Fibroblast of skin of abdomen (primary cell): ENCODE data around the gene RNFT2.
A peak's percentile ranks its signal among the peaks of the same experiment; 100 is the strongest.
"Not testable (repeated sequence)": the region's sequence is repeated elsewhere in the genome, so short reads cannot be mapped to it uniquely, and the experiment has no call there.

ENCODE experiments used
- DNase-seq: peaks from one replicate; pipeline ENCODE4 v3.0.0-alpha.2; 2013

RNFT2 gene

GRCh38 chr12:116798719-116799118 is 60.6 kb downstream of the RNFT2 start:
- DNase-seq = no peak

- no peak for DNase-seq
Measured at GRCh38 chr12:116799955-116800354, 61.8 kb downstream of the RNFT2 start.

DNA sequence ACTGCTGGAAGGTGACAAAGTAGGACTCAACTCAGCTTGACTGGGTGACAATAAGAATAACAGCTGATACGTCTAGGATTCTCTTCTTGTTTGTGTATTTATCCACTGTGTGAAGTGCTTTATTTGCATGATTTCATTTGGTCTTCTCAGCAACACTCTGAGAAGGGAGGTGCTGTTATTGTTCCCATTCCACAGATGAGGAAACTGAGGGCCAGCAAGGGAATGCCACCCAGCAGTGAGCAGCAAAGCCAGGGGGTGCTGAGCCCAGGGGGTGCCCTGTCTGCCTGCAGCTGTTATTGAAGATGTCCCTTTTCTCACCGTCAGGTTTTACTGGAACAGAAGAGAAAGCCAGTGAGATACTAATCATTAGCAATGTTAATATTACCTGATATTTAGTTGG is 62.8 kb downstream of the RNFT2 start:
- no peak for DNase-seq

DNA sequence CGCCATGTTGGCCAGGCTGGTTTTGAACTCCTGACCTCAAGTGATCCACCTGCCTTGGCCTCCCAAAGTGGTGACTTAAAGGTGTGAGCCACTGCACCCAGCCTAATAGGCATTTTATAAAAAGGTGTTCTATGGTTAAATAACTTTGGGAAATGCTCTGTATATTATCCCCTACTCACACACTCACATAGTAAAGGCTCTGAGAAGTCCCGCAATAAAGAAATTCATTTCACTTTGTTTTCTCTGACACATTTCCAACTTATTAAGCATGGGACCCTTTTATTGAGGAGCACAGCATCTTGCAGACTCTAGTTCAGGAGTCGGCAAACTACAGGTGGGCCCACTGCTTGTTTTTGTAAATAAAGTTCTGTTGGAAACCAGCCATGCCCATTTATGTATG is 63.9 kb downstream of the RNFT2 start:
- no peak for DNase-seq

GRCh38 chr12:116803013-116803736 is 65.1 kb downstream of the RNFT2 start:
- no peak for DNase-seq

DNA sequence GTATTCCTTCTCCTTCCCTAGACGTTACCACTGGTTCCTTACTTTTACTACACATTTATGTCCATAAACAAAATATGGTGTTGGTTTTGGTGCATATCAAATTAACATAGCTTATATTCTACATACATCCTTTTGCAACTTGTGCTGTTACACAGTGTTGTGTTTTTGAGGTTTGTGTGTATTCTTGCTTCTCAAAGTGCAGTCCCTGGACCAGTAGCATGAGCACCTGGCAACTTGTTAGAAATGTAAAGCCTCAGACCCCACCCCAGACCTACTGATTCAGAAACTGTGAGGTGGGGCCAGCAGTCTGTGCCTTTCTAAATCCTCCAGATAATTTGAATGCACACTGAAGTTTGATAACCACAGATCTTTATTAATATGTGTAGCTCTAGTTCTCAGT is 65.9 kb downstream of the RNFT2 start:
- no peak for DNase-seq

GRCh38 chr12:116806845-116807440 is 68.8 kb downstream of the RNFT2 start:
- DNase-seq = no peak

- no peak for DNase-seq
Measured at GRCh38 chr12:116807546-116807945, 69.4 kb downstream of the RNFT2 start.

- DNase-seq = no peak
Measured at GRCh38 chr12:116808113-116809105, 70.3 kb downstream of the RNFT2 start.

GRCh38 chr12:116812238-116812637 is 74.1 kb downstream of the RNFT2 start:
- no peak for DNase-seq

GRCh38 chr12:116813271-116814041 is 75.3 kb downstream of the RNFT2 start:
- no peak for DNase-seq

DNA sequence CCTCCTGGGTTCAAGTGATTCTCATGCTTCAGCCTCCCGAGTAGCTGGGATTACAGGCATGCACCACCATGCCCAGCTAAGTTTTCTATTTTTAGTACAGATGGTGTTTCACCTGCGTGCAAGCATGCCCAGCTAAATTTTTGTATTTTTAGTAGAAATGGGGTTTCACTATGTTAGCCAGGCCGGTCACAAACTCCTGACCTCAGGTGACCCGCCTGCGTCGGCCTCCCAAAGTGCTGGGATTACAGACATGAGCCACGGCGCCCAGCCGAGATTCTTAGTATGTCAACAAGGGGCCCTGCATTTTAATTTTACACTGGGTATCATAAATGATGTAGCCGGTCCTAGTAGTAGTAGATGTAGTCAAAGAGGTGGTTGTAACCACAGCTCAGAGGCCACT is 76.7 kb downstream of the RNFT2 start:
- DNase-seq = not testable (repeated sequence)

- DNase-seq = peak; percentile 9
Measured at GRCh38 chr12:116818341-116818856, 80.3 kb downstream of the RNFT2 start.

- DNase-seq = peak; percentile 95
Measured at GRCh38 chr12:116818948-116819832, 81.1 kb downstream of the RNFT2 start.

DNA sequence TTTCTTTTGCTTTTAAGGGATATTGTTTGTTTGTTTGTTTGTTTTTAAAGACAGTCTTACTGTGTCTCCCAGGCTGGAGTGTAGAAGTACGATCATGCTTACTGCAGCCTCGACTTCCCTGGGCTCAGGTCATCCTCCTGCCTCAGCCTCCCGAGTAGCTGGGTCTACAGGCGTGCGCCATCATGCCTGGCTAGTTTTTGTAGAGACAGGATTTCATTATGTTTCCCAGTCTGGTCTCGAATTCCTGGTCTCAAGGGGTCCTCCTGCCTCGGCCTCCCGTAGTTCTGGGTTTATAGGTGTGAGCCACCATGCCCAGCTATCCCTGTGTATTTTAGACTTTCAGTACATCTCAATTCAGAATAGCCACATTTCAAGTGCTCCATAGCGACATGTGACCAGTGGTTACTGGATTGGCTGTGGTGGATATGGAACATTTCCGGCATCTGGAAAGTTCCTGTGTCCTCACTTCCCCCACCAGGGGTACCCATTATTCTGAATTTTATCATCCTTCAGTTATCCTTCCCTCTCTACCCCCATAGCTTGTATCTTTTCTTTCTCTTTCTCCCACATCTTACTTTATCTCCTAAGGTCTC is 82.0 kb downstream of the RNFT2 start:
- no peak for DNase-seq

DNA sequence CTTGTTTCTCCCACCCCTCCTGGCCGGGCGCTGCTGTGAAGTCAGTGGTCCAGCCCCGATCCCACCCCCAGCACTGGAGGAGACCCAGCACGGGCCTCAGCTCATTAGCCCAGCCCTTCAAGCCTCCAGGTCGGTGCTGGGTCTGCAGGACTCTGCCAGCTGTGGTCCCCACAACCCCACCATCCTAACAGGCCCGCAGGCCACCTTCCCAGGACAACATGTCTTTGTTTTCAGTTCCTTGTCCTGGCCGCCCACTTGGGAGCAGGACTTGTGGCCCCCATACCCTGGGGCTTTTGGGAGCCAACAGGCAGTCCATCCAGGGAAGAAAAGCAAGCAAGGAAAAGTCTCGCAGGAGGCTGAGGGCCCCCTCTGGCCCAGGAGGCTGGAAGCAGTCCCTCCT is 83.2 kb downstream of the RNFT2 start:
- DNase-seq = no peak

- DNase-seq = no peak
Measured at GRCh38 chr12:116827432-116827831, 89.3 kb downstream of the RNFT2 start.

- no peak for DNase-seq
Measured at GRCh38 chr12:116832353-116832752, 94.2 kb downstream of the RNFT2 start.

DNA sequence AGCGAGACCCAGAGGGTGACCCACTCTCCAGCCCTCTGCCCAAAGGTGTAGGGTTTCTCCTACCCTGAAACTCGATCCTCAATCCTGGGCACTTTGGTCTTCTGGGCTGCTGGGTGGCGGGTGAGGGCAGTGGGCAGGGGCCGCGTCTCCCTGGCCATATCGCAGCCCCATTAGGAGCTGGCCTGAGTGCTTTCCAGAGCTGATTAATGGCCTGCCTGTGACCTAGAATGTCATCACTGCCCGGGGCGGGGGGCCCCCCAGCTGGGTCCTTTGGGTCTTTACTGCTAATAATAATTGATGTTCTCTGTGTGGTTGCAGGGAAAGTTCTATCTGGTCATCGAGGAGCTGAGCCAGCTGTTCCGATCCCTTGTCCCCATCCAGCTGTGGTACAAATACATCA is 95.4 kb downstream of the RNFT2 start:
- DNase-seq = no peak

DNA sequence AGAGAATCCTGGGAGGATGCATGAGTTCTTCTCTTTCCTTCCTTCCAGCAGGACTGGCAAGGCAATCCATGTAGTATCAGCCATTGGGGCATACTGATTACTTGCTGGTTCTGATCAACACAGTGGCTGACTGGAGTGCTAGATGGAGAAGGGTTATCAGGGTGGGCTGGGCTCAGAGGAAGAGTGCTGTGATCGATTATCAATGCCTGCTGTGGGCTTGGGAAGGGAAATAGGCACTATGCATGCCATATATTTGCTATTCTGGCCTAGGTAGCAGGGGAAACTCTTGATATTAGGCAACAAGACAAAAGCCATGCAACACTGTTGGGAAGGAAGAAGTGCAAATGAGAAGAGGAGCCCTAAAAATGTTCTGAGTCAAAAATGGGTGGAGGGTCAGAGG is 97.4 kb downstream of the RNFT2 start:
- no peak for DNase-seq

- DNase-seq = no peak
Measured at GRCh38 chr12:116837097-116837496, 99.0 kb downstream of the RNFT2 start.
